HepG2 (cell line): ENCODE measurements around the gene TAB2. TPM values are rescaled to one million over a fixed set of nuclear protein-coding genes. Genes with fewer than 3 reads are reported as not detected.

Experiments used
- CHD4 ChIP-seq: fragments of 200-600 bp; sonication (generic); IDR thresholded peaks from 2 replicates; pipeline ENCODE4 v1.7.0; 2017; ENCODE audit warnings: mild to moderate bottlenecking, low read length, borderline replicate concordance
- DMAP1 ChIP-seq: IDR thresholded peaks from 2 replicates; pipeline ENCODE4 v1.6.1; 2016
- ETV6 ChIP-seq: sonication (generic); formaldehyde crosslinking; conservative IDR thresholded peaks from 2 replicates; pipeline ENCODE4 v1.4.0; 2020; ENCODE audit warnings: missing genetic modification reagents
- HNF4A ChIP-seq: sonication (generic); formaldehyde crosslinking; IDR thresholded peaks from 2 replicates; pipeline ENCODE4 v1.4.0; 2020; ENCODE audit warnings: missing genetic modification reagents
- ISX ChIP-seq: sonication (generic); formaldehyde crosslinking; conservative IDR thresholded peaks from 2 replicates; pipeline ENCODE4 v1.5.0; 2020; ENCODE audit warnings: missing genetic modification reagents
- KLF9 ChIP-seq: IDR thresholded peaks from 2 replicates; pipeline ENCODE4 v1.6.1; 2016; ENCODE audit warnings: low read depth
- PHF5A ChIP-seq: IDR thresholded peaks from one replicate; pipeline ENCODE4 v1.6.1; 2018; ENCODE audit warnings: low read depth, missing genetic modification reagents; ENCODE audit not compliant: unreplicated experiment
- RFX1 ChIP-seq: fragments of 450-650 bp; IDR thresholded peaks from 2 replicates; pipeline ENCODE4 v1.6.1; 2017
- ZBTB43 ChIP-seq: sonication (generic); formaldehyde crosslinking; conservative IDR thresholded peaks from 2 replicates; pipeline ENCODE4 v1.4.0; 2020; ENCODE audit warnings: missing genetic modification reagents
- ZFP36 ChIP-seq: fragments of 150-350 bp; IDR thresholded peaks from 2 replicates; pipeline ENCODE4 v1.6.1; 2018; ENCODE audit warnings: borderline replicate concordance, low read length, low read depth; ENCODE audit not compliant: partially characterized antibody
- ZNF10 ChIP-seq: sonication (generic); formaldehyde crosslinking; IDR thresholded peaks from 2 replicates; pipeline ENCODE4 v1.4.0; 2020; ENCODE audit warnings: mild to moderate bottlenecking, low read depth, missing genetic modification reagents, borderline replicate concordance
- ZNF121 ChIP-seq: sonication (generic); formaldehyde crosslinking; IDR thresholded peaks from 2 replicates; pipeline ENCODE4 v1.5.0; 2020; ENCODE audit warnings: mild to moderate bottlenecking, missing genetic modification reagents
- ZNF350 ChIP-seq: sonication (generic); formaldehyde crosslinking; IDR thresholded peaks from 2 replicates; pipeline ENCODE4 v1.4.0; 2020; ENCODE audit warnings: mild to moderate bottlenecking, low read depth, missing genetic modification reagents, borderline replicate concordance
- ZNF446 ChIP-seq: sonication (generic); formaldehyde crosslinking; IDR thresholded peaks from 2 replicates; pipeline ENCODE4 v1.5.0; 2020; ENCODE audit warnings: mild to moderate bottlenecking, missing genetic modification reagents
- ZNF75D ChIP-seq: sonication (generic); formaldehyde crosslinking; IDR thresholded peaks from 2 replicates; pipeline ENCODE4 v1.8.1; 2023; ENCODE audit warnings: missing genetic modification reagents, mild to moderate bottlenecking, borderline replicate concordance
- ZNF800 ChIP-seq: sonication (generic); formaldehyde crosslinking; IDR thresholded peaks from 2 replicates; pipeline ENCODE4 v1.4.0; 2020; ENCODE audit warnings: missing genetic modification reagents
- ZNF816 ChIP-seq: sonication (generic); formaldehyde crosslinking; IDR thresholded peaks from 2 replicates; pipeline ENCODE4 v1.8.0; 2022; ENCODE audit warnings: missing genetic modification reagents, mild to moderate bottlenecking, borderline replicate concordance
- ZNF883 ChIP-seq: sonication (generic); formaldehyde crosslinking; IDR thresholded peaks from 2 replicates; pipeline ENCODE4 v1.5.1; 2020; ENCODE audit warnings: mild to moderate bottlenecking, missing genetic modification reagents; ENCODE audit errors: not compliant biosample characterization
- ZSCAN5A ChIP-seq: sonication (generic); formaldehyde crosslinking; IDR thresholded peaks from 2 replicates; pipeline ENCODE4 v1.8.0; 2022; ENCODE audit warnings: mild to moderate bottlenecking, missing genetic modification reagents, borderline replicate concordance
- polyA plus RNA-seq, 8 experiments: library from polyadenylated mRNA; depleted of rRNA in 3 of 8; stranded (reverse) in 7 of 8; unstranded in 1 of 8; fragments of >200 nt; fragmentation: Illumina TruSeq in 4 of 8; extraction: Trizol in 4 of 8; gene quantifications; 2 replicates each; pipeline versions ENCODE4 v1.2.1 to v1.2.3, GENCODE V29; 2011 to 2016; ENCODE audit warnings: low read depth in 4 of 8, missing spikeins in 1 of 8, mixed read lengths in 1 of 8; ENCODE audit not compliant: insufficient read depth in 1 of 8
- total RNA-seq, 5 experiments: library from RNA; depleted of rRNA; stranded (reverse); fragments of >200 nt; fragmentation: Illumina TruSeq; extraction: Trizol; gene quantifications; 2 replicates each; pipeline ENCODE4 v1.2.3, GENCODE V29; 2016; ENCODE audit warnings: low read depth in 1 of 5
- TF ChIP-seq, protein P1 (sequence below): sonication (generic); formaldehyde crosslinking; IDR thresholded peaks from 2 replicates; pipeline ENCODE4 v1.4.0; 2020; ENCODE audit warnings: missing genetic modification reagents
- TF ChIP-seq, protein P2 (sequence below): sonication (generic); formaldehyde crosslinking; IDR thresholded peaks from 2 replicates; pipeline ENCODE4 v1.4.0; 2020; ENCODE audit warnings: low read depth, mild to moderate bottlenecking, missing genetic modification reagents

Gene TAB2
- total and polyA plus RNA-seq, 2 of the 13 experiments (the other 11 are each of a cell fraction or from before 2014, with no cell fraction given), result 23.7 to 50.2 TPM

GRCh38 chr6:149316740-149317643 lies 520 bp upstream of the TAB2 start (continued):
- TF ChIP-seq ZBTB43 (CRISPR knock-in tag) (no peak), ZNF350 (peak; percentile 67; the same call in 1 of the 2 replicates), ISX (CRISPR knock-in tag) (no peak), ZFP36 (no peak), ETV6 (CRISPR knock-in tag) (peak; percentile 89; the same call in 1 of the 2 replicates), ZNF10 (CRISPR knock-in tag) (no peak), HNF4A (CRISPR knock-in tag) (no peak), ZNF883 (CRISPR knock-in tag) (peak; percentile 73), ZNF816 (CRISPR knock-in tag) (peak; percentile 27; the same call in 1 of the 2 replicates), KLF9 (0 out of 2 replicates have a peak, but pooled peaks have one; percentile 39), ZNF800 (CRISPR knock-in tag) (no peak), ZNF121 (peak; percentile 46; the same call in 1 of the 2 replicates), PHF5A (CRISPR knock-in tag) (no peak), DMAP1 (CRISPR knock-in tag) (no peak), ZNF446 (CRISPR knock-in tag) (0 out of 2 replicates have a peak, but pooled peaks have one; percentile 50), RFX1 (no peak), CHD4 (no peak), ZSCAN5A (no peak), ZNF75D (no peak)
- TF ChIP-seq, protein P1, sequence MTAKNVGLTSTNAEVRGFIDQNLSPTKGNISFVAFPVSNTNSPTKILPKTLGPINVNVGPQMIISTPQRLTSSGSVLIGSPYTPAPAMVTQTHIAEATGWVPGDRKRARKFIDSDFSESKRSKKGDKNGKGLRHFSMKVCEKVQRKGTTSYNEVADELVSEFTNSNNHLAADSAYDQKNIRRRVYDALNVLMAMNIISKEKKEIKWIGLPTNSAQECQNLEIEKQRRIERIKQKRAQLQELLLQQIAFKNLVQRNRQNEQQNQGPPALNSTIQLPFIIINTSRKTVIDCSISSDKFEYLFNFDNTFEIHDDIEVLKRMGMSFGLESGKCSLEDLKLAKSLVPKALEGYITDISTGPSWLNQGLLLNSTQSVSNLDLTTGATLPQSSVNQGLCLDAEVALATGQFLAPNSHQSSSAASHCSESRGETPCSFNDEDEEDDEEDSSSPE (CRISPR knock-in tag), result peak; percentile 63
- TF ChIP-seq, protein P2, sequence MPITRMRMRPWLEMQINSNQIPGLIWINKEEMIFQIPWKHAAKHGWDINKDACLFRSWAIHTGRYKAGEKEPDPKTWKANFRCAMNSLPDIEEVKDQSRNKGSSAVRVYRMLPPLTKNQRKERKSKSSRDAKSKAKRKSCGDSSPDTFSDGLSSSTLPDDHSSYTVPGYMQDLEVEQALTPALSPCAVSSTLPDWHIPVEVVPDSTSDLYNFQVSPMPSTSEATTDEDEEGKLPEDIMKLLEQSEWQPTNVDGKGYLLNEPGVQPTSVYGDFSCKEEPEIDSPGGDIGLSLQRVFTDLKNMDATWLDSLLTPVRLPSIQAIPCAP (CRISPR knock-in tag), result no peak
